ENCODE measurements around the gene PSMA5. TPM values are rescaled to one million over a fixed set of nuclear protein-coding genes. Genes with fewer than 3 reads are reported as not detected.

PSMA5 gene
- total and polyA plus RNA-seq, 10 of the 15 experiments (the other 5 are each of a cell fraction or from before 2014, with no cell fraction given), result 58.7 to 271 (median 187) TPM

- TF ChIP-seq TARDBP (IDR thresholded peaks at IDR 0.05; ENCODE audit: borderline replicate concordance) (no peak), DPF2 (IDR thresholded peaks at IDR 0.05) (no peak), NRF1 (conservative IDR thresholded peaks at IDR 0.05; ENCODE audit: low read depth, low read length) (no peak), MYB (IDR thresholded peaks at IDR 0.05; ENCODE audit: borderline replicate concordance, low read depth, low read length) (no peak)
Observed at GRCh38 chr1:109356505-109356904, 69.7 kb downstream of the PSMA5 start (continued).

GRCh38 chr1:109354929-109355328, 71.3 kb downstream of the PSMA5 start:
- CTCF ChIA-PET, result no interaction called here
- intact Hi-C loops (cut with micrococcal nuclease; ENCODE audit: unreplicated experiment) (no loop called here), in situ Hi-C loops (cut with MboI) (no loop called here)
- Histone ChIP-seq H3K9me3 (replicated peaks; ENCODE audit: control insufficient read depth, insufficient read depth, low read length) (no peaks in the 10 kb centered on the region), H3K36me3 (ENCODE audit: control insufficient read depth in 2 of 2, insufficient read depth in 2 of 2, low read length in 1 of 2) (no peaks in the 10 kb centered on the region; a peak in 1 of 4 replicates), H3K4me2 (ENCODE audit: control insufficient read depth, insufficient read depth) (no peak overlapping the region), H3K79me2 (ENCODE audit: control insufficient read depth, insufficient read depth, low read length) (no peaks in the 10 kb centered on the region), H2AFZ (ENCODE audit: control insufficient read depth, low read depth, low read length) (no peak overlapping the region), H3K27me3 (replicated peaks in 1 of 2; ENCODE audit: control insufficient read depth in 2 of 2, insufficient read depth in 2 of 2, low read length in 1 of 2) (peaks cover 0 to 2% of the 10 kb centered on the region in 2 experiments; a peak in 1 of 4 replicates), H3K4me3 (no peak overlapping the region), H3K9ac (ENCODE audit: control insufficient read depth, insufficient read depth, low read length) (no peak overlapping the region), H4K20me1 (ENCODE audit: control insufficient read depth, insufficient read depth) (no peaks in the 10 kb centered on the region), H3K4me1 (ENCODE audit: control insufficient read depth, insufficient read depth, low read length) (no peaks in the 10 kb centered on the region), H3K27ac (ENCODE audit: control insufficient read depth, insufficient read depth) (no peak overlapping the region)
- FAIRE-seq (no peak), ATAC-seq (no peak), DNase-seq (ENCODE audit: low read depth, low spot score) (no peak)
- BruUV-seq (replicated peaks), result no TSS peak
- TF ChIP-seq ETV6 (conservative IDR thresholded peaks at IDR 0.05 in 1 of 2, IDR thresholded peaks at IDR 0.05 in 1 of 2; ENCODE audit: borderline replicate concordance in 1 of 2, low read depth in 1 of 2) (no peak), MAX (IDR thresholded peaks at IDR 0.05; ENCODE audit: low read depth, low read length) (no peak), NR2F1 (conservative IDR thresholded peaks at IDR 0.05) (no peak), KDM1A (IDR thresholded peaks at IDR 0.05; ENCODE audit: borderline replicate concordance) (no peak), SPI1 (IDR thresholded peaks at IDR 0.05; ENCODE audit: borderline replicate concordance, insufficient read depth, low read depth, low read length) (no peak), RAD21 (IDR thresholded peaks at IDR 0.05; ENCODE audit: insufficient read depth, low read depth, low read length) (no peak), EP300 (IDR thresholded peaks at IDR 0.05; ENCODE audit: borderline replicate concordance in 1 of 2, control insufficient read depth in 1 of 2, low read depth in 2 of 2, low read length in 2 of 2) (no peak), SIX5 (IDR thresholded peaks at IDR 0.05; ENCODE audit: low read depth, low read length, severe bottlenecking) (no peak), YBX1 (IDR thresholded peaks at IDR 0.05) (no peak), POLR2AphosphoS2 (IDR thresholded peaks at IDR 0.05; ENCODE audit: low read depth, low read length) (no peak), TBL1XR1 (IDR thresholded peaks at IDR 0.05; ENCODE audit: low read depth, low read length) (no peak)
- POLR2A ChIA-PET, result no interaction called here
- 34% methylated on average over 3 of the region's 3 CpGs for WGBS (ENCODE audit: insufficient coverage, insufficient replicate concordance, low lambda C conversion rate, missing lambda C conversion rate)
- RAD21 ChIA-PET (ENCODE audit: unreplicated experiment), result no interaction called here
- SMC1A ChIA-PET (ENCODE audit: uncharacterized antibody, unreplicated experiment), result interaction anchor here (0.9 kb wide), 1 partner anchor 78 kb away, joined by 4 read pairs; no protein-coding TSS in a partner anchor
